GM10266 (cell line): Measurements from ENCODE around the gene KLRK1.
A peak's percentile ranks its signal among the peaks of the same experiment; 100 is the strongest.

Experiments used
- DNase-seq: peaks from one replicate; pipeline ENCODE4 v3.0.0; 2012; ENCODE audit errors: extremely low spot score
- TF ChIP-seq, protein P1 (sequence below): IDR thresholded peaks from 2 replicates; pipeline ENCODE4 v1.5.1; 2012; ENCODE audit warnings: mild to moderate bottlenecking, low read depth; ENCODE audit not compliant: control insufficient read depth, insufficient read depth; ENCODE audit errors: missing control alignments

KLRK1 gene

DNA sequence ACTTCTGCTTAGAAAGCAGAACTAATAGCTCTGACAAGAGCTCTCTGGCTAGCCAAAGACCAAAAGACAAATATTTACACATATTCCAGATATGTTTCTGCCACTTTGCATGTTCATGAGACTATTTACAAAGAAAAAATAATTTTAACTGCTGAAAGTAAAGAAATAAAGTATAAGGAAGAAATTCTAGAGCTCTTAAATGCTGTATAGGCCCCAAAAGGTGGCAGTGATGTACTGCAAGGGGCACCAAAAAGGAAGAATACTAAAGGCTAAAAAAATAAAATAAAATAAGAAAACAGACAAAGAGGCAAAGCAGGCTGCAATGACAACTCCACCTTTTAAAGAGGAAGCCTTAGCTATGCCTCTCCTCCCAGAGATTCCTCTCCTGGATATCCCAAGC lies 23.0 kb downstream of the KLRK1 start:
- DNase-seq, result no peak
- TF ChIP-seq, protein P1, sequence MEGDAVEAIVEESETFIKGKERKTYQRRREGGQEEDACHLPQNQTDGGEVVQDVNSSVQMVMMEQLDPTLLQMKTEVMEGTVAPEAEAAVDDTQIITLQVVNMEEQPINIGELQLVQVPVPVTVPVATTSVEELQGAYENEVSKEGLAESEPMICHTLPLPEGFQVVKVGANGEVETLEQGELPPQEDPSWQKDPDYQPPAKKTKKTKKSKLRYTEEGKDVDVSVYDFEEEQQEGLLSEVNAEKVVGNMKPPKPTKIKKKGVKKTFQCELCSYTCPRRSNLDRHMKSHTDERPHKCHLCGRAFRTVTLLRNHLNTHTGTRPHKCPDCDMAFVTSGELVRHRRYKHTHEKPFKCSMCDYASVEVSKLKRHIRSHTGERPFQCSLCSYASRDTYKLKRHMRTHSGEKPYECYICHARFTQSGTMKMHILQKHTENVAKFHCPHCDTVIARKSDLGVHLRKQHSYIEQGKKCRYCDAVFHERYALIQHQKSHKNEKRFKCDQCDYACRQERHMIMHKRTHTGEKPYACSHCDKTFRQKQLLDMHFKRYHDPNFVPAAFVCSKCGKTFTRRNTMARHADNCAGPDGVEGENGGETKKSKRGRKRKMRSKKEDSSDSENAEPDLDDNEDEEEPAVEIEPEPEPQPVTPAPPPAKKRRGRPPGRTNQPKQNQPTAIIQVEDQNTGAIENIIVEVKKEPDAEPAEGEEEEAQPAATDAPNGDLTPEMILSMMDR, result no peak

DNA sequence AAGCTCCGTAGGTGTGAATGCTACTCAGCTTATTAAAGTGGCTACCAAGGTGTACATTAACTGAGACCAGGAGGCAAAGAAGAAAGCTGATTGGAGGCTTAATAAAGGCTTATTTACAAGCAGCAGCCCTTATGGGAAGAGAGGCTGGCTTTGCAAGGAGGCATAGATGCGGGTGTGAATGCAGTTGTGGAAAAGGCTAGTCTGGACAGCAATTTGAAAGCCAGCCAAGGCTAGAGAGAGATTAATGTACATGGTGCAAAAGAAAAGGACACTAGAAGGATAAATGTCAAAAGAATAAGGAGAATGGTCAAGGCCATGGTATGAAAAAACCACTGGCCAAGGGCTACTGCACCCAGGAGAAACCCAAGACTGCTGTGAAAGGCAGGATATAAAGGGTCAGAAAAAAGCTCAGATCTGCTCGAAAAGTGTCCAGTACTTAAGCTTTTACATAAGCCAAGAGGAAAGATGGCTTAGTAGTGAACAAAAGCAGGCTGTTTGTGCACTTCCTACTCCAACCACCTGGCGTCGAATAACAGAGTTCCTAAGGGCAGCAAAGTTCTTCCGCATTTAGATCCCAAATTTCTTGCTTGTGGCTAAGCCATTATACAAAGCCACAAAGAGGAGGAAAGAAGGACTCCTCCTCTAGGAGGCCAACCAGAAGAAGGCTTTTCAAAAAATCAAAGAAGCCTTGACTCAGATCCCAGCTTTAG lies 24.0 kb downstream of the KLRK1 start:
- no peak for DNase-seq
- TF ChIP-seq, protein P1, result no peak

DNA sequence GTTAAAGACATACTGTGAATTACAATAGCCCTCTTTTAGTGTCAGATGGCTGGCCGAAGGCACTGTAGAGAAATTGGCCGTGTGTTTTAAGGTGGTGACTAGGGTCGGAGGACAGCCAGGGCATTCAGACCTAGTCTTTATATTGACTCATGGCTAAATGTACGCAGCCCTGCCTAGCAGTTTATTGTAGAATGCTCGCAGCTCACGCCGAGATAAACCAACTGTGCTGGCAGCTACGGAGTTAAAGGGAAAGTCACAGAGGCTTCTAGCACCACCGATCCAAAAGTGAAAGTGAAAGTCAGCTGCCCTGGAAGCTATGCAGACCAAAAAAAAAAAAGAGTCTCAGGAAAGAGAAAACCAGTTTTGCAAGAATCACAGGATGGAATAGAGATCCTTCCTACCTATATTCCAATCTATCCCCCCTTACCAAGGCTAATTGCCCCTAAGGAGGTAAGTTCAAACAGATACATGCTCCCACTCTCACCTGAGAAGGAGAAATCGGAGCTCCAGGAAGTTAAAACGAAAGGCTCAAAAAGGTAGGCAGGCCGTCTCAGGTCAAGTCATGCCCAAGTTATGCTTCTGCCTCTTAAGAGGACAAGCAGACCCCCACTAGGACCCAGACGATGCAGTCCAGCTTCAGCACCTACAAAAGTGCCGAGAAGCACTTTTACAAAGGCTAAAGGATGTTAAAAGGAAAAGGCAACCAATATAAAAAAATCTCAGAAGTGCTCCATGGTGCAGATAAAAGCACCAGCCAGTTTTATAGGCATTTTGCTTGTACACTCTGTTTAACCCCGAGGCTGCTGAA lies 24.8 kb downstream of the KLRK1 start:
- TF ChIP-seq, protein P1, result no peak
- peak; percentile 47 for DNase-seq

DNA sequence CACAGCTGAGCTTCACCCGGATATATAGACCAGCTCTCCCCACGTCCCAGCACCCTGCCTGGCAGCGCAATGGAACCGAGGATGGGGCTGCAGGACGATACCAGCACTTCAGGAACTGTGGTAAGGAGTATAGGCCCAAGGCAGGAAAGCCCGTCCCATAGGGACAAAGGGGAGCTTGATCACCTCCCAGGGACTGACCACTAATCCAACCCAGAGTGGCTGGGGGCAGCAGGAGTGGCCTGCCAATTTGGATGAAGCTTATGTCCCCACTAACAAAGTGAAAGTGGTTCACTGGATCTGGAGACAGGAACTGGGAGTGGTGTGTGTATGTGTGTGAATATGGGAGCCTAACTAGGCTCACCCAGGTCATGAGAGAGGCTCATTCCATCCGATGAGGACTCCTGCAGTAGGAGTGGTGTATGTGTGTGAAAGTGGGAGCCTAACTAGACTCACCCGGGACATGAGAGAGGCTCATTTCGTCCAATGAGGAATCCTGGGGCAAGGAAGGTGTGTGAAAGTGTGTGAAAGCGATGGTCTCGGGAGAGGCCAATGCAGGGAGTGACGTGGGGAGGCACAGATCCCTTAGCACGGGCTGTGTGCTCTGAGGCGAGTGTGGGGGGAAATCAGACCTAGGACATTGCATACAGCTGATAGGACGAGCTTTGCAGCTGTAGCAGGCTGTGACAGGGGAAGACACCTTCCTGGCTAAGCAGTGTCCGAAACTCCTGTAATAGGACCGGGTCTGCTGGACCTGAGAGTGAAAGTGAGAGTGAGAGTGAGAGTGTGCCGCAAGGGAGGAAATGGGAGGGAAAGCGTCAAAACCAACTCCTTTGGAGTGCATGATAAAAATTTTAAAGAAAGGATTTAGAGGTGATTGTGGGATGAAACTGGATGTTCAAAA lies 25.7 kb downstream of the KLRK1 start:
- TF ChIP-seq, protein P1, result no peak
- DNase-seq, result peak; percentile 57

DNA sequence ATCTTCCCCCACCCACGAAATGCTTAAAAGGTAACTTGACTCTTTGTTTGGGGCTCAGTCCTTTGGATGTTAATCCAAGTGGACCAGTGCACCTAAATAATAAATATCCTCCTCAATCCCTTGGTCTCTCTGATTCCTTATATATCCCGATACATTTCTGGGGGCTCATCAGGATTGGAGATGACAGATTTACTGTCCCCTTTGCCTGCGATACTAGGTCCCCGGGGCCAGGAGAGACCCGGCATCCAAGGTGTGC lies 26.3 kb downstream of the KLRK1 start:
- no peak for DNase-seq
- TF ChIP-seq, protein P1, result no peak

DNA sequence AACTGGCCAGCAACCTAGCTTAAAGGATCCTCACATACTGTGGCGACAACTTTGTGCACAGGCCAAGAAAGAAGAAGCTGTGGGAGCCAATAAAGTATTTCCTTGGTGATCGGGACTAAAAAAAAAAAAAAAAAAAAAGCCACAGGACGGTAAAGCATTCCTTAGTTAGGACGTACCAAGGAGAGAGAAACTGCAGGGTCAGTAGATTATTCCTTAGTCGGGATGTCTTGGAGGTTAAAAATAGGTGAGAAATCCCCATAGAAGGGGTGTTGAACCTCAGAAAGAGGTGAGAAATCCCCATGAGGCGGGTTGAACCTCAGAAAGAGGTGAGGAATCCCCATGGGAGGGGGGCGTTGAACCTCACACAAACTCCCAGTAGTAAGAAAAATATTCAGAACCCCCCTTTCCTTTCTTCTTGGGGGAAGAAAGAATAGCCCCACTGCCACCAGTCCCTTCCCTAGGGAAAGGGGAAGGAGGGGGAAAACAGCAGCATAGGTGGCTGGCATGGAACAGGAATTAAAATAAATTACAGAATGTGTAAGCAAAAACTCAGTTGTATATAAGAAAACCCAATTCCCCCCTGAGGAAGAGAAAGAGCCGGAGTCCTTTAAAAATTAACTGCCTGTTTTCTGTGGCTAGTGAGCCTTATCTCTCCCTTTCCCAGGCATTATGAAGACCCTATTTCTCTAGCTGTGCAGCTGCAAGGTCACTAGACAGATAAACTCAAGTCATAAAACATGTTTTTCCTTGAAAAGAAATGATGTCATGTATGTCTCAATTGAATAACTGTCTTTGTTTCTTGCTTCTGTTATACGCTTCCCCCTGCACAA lies 26.8 kb downstream of the KLRK1 start:
- no peak for DNase-seq
- TF ChIP-seq, protein P1, result no peak
